Hepatocyte (in vitro differentiated cells): ENCODE data around the gene DDX5.

ENCODE experiments used
- EZH2 ChIP-seq: fragments of 200-600 bp; sonication (generic); IDR thresholded peaks from 2 replicates; pipeline ENCODE4 v1.6.1; 2016; ENCODE audit warnings: antibody characterized with exemption, mild to moderate bottlenecking, borderline replicate concordance
- EZH2phosphoT487 ChIP-seq: fragments of 200-600 bp; sonication (generic); IDR thresholded peaks from one replicate; pipeline ENCODE4 v1.6.1; 2018; ENCODE audit warnings: antibody characterized with exemption, mild to moderate bottlenecking, low read depth, moderate library complexity; ENCODE audit not compliant: unreplicated experiment, severe bottlenecking
- TF ChIP-seq, protein P1 (sequence below): fragments of 200-600 bp; sonication (generic); IDR thresholded peaks from 2 replicates; pipeline ENCODE4 v1.5.1; 2016; ENCODE audit warnings: antibody characterized with exemption, mild to moderate bottlenecking; ENCODE audit not compliant: poor library complexity

DNA sequence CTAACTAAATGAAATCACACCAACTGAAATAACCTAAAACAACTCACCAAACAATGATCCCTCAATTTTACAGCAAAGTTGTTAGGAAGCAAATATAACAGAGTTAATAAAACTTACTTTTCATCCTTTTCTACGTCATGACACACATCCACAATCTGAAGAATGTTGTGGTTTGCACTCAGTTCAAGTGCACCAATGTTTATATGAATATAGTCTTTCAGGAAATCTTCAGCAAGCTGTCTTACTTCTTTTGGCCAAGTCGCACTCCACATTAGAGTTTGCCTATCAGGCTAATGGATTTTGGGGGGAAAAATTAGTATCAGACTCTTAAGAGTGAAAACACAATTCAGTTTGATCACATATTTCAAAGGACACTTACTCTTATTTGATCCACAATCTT lies 3.3 kb downstream of the DDX5 start:
- TF ChIP-seq, protein P1, sequence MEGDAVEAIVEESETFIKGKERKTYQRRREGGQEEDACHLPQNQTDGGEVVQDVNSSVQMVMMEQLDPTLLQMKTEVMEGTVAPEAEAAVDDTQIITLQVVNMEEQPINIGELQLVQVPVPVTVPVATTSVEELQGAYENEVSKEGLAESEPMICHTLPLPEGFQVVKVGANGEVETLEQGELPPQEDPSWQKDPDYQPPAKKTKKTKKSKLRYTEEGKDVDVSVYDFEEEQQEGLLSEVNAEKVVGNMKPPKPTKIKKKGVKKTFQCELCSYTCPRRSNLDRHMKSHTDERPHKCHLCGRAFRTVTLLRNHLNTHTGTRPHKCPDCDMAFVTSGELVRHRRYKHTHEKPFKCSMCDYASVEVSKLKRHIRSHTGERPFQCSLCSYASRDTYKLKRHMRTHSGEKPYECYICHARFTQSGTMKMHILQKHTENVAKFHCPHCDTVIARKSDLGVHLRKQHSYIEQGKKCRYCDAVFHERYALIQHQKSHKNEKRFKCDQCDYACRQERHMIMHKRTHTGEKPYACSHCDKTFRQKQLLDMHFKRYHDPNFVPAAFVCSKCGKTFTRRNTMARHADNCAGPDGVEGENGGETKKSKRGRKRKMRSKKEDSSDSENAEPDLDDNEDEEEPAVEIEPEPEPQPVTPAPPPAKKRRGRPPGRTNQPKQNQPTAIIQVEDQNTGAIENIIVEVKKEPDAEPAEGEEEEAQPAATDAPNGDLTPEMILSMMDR = no peak
- TF ChIP-seq EZH2 = no peak
- TF ChIP-seq EZH2phosphoT487 = no peak
